K562 (cell line): ENCODE measurements around the gene NIFK. TPM values are rescaled to one million over a fixed set of nuclear protein-coding genes. Genes with fewer than 3 reads are reported as not detected.
A peak's percentile ranks its signal among the peaks of the same experiment; 100 is the strongest.

Source experiments
- ATF6 ChIP-seq: sonication (generic); formaldehyde crosslinking; IDR thresholded peaks from 2 replicates; pipeline ENCODE4 v1.4.0; 2020; ENCODE audit warnings: mild to moderate bottlenecking, missing genetic modification reagents
- CEBPB ChIP-seq: fragments of 450-650 bp; IDR thresholded peaks from 2 replicates; pipeline ENCODE4 v1.6.1; 2016; ENCODE audit warnings: missing genetic modification characterization, missing compliant biosample characterization
- FOXP1 ChIP-seq: sonication (generic); formaldehyde crosslinking; IDR thresholded peaks from 2 replicates; pipeline ENCODE4 v1.8.0; 2022; ENCODE audit warnings: mild to moderate bottlenecking, missing genetic modification reagents
- HNRNPK ChIP-seq: fragments of 200-400 bp; formaldehyde crosslinking; IDR thresholded peaks from one replicate; pipeline ENCODE4 v1.6.1; 2018; ENCODE audit warnings: mild to moderate bottlenecking, low read depth, low read length; ENCODE audit not compliant: poor library complexity, severe bottlenecking
- IRF9 ChIP-seq: fragments of 450-650 bp; IDR thresholded peaks from 2 replicates; pipeline ENCODE4 v1.6.1; 2016; ENCODE audit warnings: missing biosample characterization, missing genetic modification characterization
- KLF10 ChIP-seq: fragments of 250-450 bp; sonication (Bioruptor Pico); IDR thresholded peaks from 2 replicates; pipeline ENCODE4 v1.6.1; 2021; ENCODE audit warnings: matching md5 sums
- MTA1 ChIP-seq: fragments of 450-650 bp; IDR thresholded peaks from 2 replicates; pipeline ENCODE4 v1.6.1; 2017; ENCODE audit warnings: borderline replicate concordance
- MTA2 ChIP-seq: fragments of 450-650 bp; IDR thresholded peaks from 2 replicates; pipeline ENCODE4 v1.6.1; 2016; ENCODE audit warnings: low read depth
- NFE2L1 ChIP-seq: fragments of 450-650 bp; IDR thresholded peaks from 2 replicates; pipeline ENCODE4 v1.6.1; 2016; ENCODE audit warnings: missing genetic modification characterization, low read depth, mild to moderate bottlenecking, missing compliant biosample characterization, moderate library complexity, borderline replicate concordance
- THAP7 ChIP-seq: fragments of 250-450 bp; sonication (Bioruptor Pico); IDR thresholded peaks from 2 replicates; pipeline ENCODE4 v1.5.0; 2021
- THRA ChIP-seq: fragments of 450-650 bp; IDR thresholded peaks from 2 replicates; pipeline ENCODE4 v1.6.1; 2017; ENCODE audit warnings: mild to moderate bottlenecking, moderate library complexity
- THRB ChIP-seq: fragments of 450-650 bp; formaldehyde crosslinking; conservative IDR thresholded peaks from 2 replicates; pipeline ENCODE4 v1.4.0; 2022; ENCODE audit warnings: mild to moderate bottlenecking, missing genetic modification characterization
- ZBTB43 ChIP-seq: sonication (generic); formaldehyde crosslinking; IDR thresholded peaks from 2 replicates; pipeline ENCODE4 v1.8.0; 2023; ENCODE audit warnings: mild to moderate bottlenecking, missing genetic modification reagents
- ZNF140 ChIP-seq: fragments of 250-450 bp; sonication (Bioruptor Pico); IDR thresholded peaks from 2 replicates; pipeline ENCODE4 v1.8.0; 2021; ENCODE audit warnings: moderate library complexity, mild to moderate bottlenecking, inconsistent platforms
- ZNF274 ChIP-seq: IDR thresholded peaks from 2 replicates; pipeline ENCODE4 v1.6.1; 2011; ENCODE audit warnings: low read depth, mild to moderate bottlenecking, low read length, moderate library complexity, borderline replicate concordance
- ZNF316 ChIP-seq: fragments of 450-650 bp; IDR thresholded peaks from 2 replicates; pipeline ENCODE4 v1.6.1; 2016
- ZNF449 ChIP-seq: fragments of 250-450 bp; sonication (Bioruptor Pico); IDR thresholded peaks from 2 replicates; pipeline ENCODE4 v1.8.0; 2022; ENCODE audit warnings: moderate library complexity, mild to moderate bottlenecking, inconsistent platforms
- polyA plus RNA-seq, 8 experiments: library from polyadenylated mRNA; depleted of rRNA in 4 of 8; stranded (reverse) in 5 of 8; unstranded in 3 of 8; fragments of >200 nt; fragmentation: Nextera tagmentation in 2 of 8; fragmentation: Illumina TruSeq in 1 of 8; extraction: Ambion mirVana in 2 of 8; extraction: Trizol in 1 of 8; gene quantifications; 2 replicates each; pipeline versions ENCODE4 v1.2.1 to v1.2.3, GENCODE V29; 2011 to 2014; ENCODE audit warnings: inconsistent platforms in 1 of 8, missing spikeins in 1 of 8
- total RNA-seq, 7 experiments: library from RNA; depleted of rRNA in 6 of 7; stranded (reverse); fragments of >200 nt in 6 of 7; fragmentation: Illumina TruSeq in 2 of 7; extraction: Trizol in 2 of 7; gene quantifications; 2 replicates each; pipeline versions ENCODE4 v1.2.1 to v1.2.3, GENCODE V29; 2011 to 2021; ENCODE audit warnings: low replicate concordance in 1 of 7

The NIFK gene
- total and polyA plus RNA-seq, 9 of the 15 experiments (the other 6 are each of a cell fraction or from before 2014, with no cell fraction given): 60.2 to 426 (median 183) TPM

- no peak for TF ChIP-seq NFE2L1 (tag)
- TF ChIP-seq HNRNPK: no peak
- peak; percentile 76; the same call in 1 of the 2 replicates for TF ChIP-seq ZBTB43 (CRISPR knock-in tag)
- no peak for TF ChIP-seq THRA
- no peak for TF ChIP-seq ZNF274
- no peak for TF ChIP-seq CEBPB (tag)
- TF ChIP-seq MTA1: 0 out of 2 replicates have a peak, but pooled peaks have one; percentile 35
- TF ChIP-seq THRB (CRISPR knock-in tag): no peak
- no peak for TF ChIP-seq ZNF316
- no peak for TF ChIP-seq THAP7 (CRISPR knock-in tag)
- TF ChIP-seq ATF6 (CRISPR knock-in tag): no peak
- TF ChIP-seq ZNF140 (CRISPR knock-in tag): no peak
- peak; percentile 83; the same call in 1 of the 2 replicates for TF ChIP-seq FOXP1 (CRISPR knock-in tag)
- TF ChIP-seq MTA2: no peak
- TF ChIP-seq IRF9: no peak
- no peak for TF ChIP-seq KLF10
- TF ChIP-seq ZNF449 (CRISPR knock-in tag): no peak
These were observed at the start of gene NIFK (continued) for GRCh38 chr2:121736462-121737336.
